ENCODE measurements around the gene LEFTY1.
"Not testable (repeated sequence)": the region's sequence is repeated elsewhere in the genome, so short reads cannot be mapped to it uniquely, and the experiment has no call there.

The LEFTY1 gene

GRCh38 chr1:225888289-225888897, 553 bp downstream of the LEFTY1 start:
- DNase-seq (ENCODE audit: low read depth in 2 of 2, low spot score in 1 of 2) = no peak

GRCh38 chr1:225887554-225888288, 1.2 kb downstream of the LEFTY1 start:
- DNase-seq (ENCODE audit: low read depth in 2 of 2, low spot score in 1 of 2) = not testable (repeated sequence)

- DNase-seq (ENCODE audit: low read depth in 2 of 2, low spot score in 1 of 2) = no peak
Observed at GRCh38 chr1:225887030-225887314, 2.0 kb downstream of the LEFTY1 start.

- no peak for DNase-seq (ENCODE audit: low read depth in 2 of 2, low spot score in 1 of 2)
Observed at GRCh38 chr1:225886159-225887029, 2.6 kb downstream of the LEFTY1 start.

- no peak for DNase-seq (ENCODE audit: low read depth in 2 of 2, low spot score in 1 of 2)
Observed at GRCh38 chr1:225885336-225885735, 3.6 kb downstream of the LEFTY1 start.

GRCh38 chr1:225883616-225884265, 5.2 kb downstream of the LEFTY1 start:
- no peak for DNase-seq (ENCODE audit: low read depth in 2 of 2, low spot score in 1 of 2)

DNA sequence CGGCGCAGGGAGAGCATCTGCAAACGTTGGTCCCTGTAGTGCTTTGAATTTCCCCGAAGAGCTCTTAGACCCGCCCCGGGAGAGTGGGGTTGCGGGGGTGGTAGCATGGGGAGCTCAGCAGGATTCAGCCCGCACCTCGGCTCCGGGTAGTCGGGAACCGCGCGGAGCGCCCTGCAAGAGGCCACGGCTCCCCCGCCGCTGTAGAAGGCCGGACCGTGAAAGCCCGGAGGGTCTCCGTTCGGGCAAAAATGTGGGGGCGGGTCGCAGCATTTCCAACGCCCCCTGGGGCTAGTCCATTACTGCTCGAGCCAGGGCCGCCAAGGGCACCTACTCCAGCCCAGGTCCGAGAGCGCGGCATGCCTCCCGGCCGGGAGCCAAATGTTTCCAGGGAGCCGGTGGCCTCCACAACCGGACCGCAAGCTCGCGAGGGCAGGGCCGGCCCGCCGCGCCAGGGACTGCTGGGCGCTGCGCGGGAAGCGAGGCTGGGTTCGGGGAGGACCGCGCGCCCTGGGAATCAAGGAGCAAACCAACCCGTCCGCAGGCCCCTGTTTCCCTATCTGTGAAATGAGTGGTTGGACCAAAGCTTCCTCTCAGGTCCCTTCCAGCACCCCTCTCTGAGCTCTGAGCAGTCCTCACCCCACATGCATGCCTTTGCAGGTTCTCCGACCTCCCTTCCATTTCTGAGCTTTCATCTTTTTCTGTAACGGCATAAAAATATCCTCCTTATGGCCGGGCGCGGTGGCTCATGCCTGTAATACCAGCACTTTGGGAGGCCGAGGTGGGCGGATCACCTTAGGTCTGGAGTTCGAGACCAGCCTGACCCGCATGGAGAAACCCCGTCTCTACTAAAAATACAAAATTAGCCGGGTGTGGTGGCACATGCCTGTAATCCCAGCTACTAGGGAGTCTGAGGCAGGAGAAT, 6.0 kb downstream of the LEFTY1 start:
- DNase-seq (ENCODE audit: low read depth in 2 of 2, low spot score in 1 of 2) = no peak

DNA sequence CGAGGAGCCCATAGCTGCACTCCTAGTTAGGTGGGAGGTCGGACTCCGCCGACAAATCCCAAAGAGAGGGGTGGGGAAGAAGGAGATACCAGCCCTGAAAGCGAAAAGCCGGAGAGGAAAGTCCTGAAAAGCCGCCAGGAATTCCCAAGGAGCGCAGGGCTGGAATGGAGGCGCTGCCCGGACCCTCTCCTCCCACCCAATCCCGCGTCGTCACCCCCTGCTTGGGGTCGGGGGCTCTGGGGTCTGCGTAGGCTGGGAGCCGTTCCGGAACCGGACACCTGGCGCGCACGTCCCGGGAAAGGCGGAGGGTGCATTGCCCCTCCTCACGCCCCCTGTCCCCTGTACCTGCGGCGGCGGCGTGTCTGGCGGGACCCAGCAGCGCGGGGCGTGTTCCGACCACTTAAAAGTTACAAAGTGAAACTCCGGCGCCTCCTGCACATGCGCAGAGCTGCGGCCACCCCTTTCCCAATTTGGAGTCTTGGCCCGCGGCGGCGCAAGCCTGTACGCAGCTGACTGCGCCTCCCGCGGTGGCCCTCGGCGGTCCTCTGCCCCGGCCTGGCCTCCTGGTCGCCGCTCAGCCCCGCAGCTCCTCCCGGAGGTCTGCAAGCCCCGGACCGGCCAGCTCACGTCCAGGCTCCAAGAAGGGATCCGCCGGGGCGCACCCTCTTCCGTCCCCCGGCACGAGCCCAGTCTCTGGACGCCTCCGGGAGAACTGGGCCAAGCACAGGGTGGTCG, 6.8 kb downstream of the LEFTY1 start, which contains the start of gene TMEM63A:
Gene TMEM63A, minus strand, starts transcription at position 422 of the 735 bp plus-strand sequence. CDS start 4,800 bp downstream, outside the sequence.
- peak; percentile 75 to 81 for DNase-seq (ENCODE audit: low read depth in 2 of 2, low spot score in 1 of 2)

DNA sequence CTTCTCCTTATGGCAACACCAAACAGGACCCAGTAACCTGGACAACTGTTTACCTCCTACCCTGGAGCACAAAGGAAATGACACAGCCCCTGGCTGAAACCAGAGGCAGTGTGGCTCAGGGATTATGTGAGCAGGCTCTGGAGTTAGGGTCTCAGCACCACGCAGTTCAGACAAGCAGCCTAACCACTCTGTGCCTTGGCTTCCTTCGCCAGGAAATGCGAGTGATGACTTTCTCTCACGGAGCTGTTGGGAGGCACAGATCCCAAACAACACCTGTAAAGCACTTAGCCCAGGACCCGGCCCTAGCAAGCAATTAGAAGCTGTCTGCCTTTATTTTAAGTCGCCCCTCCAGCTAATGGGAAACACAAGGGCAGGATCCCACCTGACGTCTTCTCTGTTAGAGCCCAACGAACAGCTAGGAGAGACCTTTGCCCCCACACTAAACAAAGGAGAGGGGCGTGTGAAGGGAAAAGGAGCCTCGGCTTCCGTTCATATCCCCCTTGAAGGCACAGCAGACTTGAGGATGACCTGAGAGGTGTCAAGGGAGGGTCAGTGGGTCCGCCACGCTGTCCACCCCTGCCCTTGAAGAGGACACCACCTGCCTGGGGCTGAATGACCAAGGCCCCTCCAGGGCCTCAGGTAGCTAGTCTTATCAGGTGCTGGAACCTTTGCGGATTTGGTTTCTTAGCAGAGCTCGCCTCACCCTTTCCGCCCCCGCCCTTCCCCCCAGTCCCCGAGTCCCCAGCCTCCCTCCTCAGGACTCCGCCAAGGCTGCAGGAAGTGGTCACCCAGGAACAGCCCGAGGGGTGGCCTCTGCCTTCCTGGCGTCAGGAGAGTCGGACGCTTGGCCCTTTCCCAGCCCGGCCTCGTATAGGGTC, 7.6 kb downstream of the LEFTY1 start:
- no peak for DNase-seq (ENCODE audit: low read depth in 2 of 2, low spot score in 1 of 2)

GRCh38 chr1:225880636-225881035, 8.3 kb downstream of the LEFTY1 start:
- no peak for DNase-seq (ENCODE audit: low read depth in 2 of 2, low spot score in 1 of 2)

DNA sequence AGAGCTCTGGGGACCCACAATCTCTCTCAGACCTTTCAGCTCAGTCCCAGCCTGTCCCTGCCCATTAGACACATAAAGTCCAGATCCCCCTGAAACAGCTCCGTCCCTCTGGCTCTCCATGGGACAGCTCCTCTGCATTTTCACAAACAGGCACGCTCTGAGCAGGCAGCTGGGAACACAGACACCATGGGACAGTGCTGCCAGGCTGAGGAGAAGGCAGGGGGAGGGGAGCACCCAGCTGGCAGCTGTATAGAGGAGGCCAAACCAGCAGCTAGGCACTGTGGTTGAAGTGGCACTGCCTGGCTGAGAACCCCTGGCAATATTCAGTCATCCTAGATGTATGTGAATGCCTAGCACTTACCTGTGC, 8.7 kb downstream of the LEFTY1 start:
- DNase-seq (ENCODE audit: low read depth in 2 of 2, low spot score in 1 of 2) = no peak

DNA sequence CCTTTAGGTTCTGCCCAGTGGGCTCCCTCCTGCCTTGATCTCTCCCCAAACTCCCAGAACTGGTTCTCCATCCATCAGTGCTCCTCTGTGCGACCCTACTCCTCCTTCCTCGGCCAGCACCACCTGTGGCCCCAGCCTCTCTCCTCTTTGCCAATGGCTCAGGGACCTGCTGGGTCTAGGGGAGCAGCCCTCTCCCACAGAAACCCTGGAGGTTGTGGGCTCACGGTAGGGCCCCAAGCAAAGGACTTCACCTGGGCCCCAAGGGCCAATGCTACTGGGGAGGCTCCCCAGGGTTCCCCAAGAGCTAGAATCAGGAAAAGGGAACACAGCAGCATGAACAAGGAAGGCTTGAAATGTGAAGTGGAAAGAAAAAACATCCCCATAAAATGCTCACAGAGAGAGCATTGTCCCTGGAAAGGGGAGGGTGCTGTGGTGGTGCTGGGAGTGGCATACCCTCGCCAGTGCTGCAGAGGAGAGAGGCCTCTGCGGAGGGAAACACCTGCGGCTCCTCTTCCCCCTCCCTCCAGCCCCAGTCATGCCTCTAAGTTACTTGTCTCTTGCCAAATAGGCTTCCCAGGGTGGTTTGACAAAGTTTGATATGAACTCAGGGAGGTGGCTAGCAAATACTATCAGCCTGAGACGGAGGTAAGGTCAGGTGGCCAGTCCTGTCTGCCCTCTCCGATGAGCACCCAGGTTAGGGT, 9.3 kb downstream of the LEFTY1 start:
- DNase-seq (ENCODE audit: low read depth in 2 of 2, low spot score in 1 of 2) = no peak

- DNase-seq (ENCODE audit: low read depth in 2 of 2, low spot score in 1 of 2) = no peak
Observed at GRCh38 chr1:225878282-225878681, 10.7 kb downstream of the LEFTY1 start.

- no peak for DNase-seq (ENCODE audit: low read depth in 2 of 2, low spot score in 1 of 2)
Observed at GRCh38 chr1:225877580-225877979, 11.4 kb downstream of the LEFTY1 start.

GRCh38 chr1:225876900-225877510, 11.9 kb downstream of the LEFTY1 start:
- DNase-seq (ENCODE audit: low read depth in 2 of 2, low spot score in 1 of 2) = no peak

GRCh38 chr1:225875044-225875815, 13.7 kb downstream of the LEFTY1 start:
- no peak for DNase-seq (ENCODE audit: low read depth in 2 of 2, low spot score in 1 of 2)

DNA sequence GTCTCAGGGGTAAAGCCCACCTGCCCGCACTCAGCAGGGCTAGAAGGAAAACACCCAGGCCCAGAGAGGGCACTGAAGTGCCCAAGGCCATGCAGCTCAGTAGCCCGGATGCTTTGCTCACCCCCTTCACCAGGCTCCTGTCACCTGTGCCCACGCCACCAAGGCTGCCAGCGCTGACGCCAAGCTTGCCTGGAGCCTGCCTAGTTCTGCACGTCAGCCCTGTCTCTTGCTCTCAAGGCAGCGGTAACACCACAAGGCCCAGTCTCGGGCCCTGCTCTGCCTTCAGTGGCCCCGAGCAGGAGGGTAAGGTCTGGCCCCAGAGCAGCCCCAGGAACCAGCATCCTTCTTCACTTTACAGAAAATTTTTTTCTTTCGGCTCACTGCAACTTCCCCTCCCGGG, 14.5 kb downstream of the LEFTY1 start:
- no peak for DNase-seq (ENCODE audit: low read depth in 2 of 2, low spot score in 1 of 2)
